H1 (cell line): ENCODE data around the gene DVL1. TPM values are rescaled to one million over a fixed set of nuclear protein-coding genes. Genes with fewer than 3 reads are reported as not detected.

Experiments used
- CTCF ChIA-PET: fragments of 300-600 bp; sonication (Branson Sonifier 250); formaldehyde crosslinking; loops from one replicate; lab custom pipeline; 2021; ENCODE audit not compliant: partially characterized antibody; lab: Charles Lee
- POLR2A ChIA-PET: fragments of 300-600 bp; sonication (Branson Sonifier 250); formaldehyde crosslinking; loops from one replicate; lab custom pipeline; 2021; ENCODE audit warnings: inconsistent platforms; ENCODE audit not compliant: partially characterized antibody; lab: Charles Lee
- DNase-seq, 2 experiments: peaks; one replicate each; pipeline versions ENCODE4 v3.0.0 to v3.0.0-alpha.2; 2010 to 2022; ENCODE audit warnings: low spot score in 2 of 2, low read depth in 1 of 2, mixed read lengths in 1 of 2
- FAIRE-seq: peaks from 2 replicates; lab custom pipeline; 2011; peaks lifted over from hg19 to GRCh38; lab: Jason Lieb, UNC
- H2AFZ ChIP-seq: 2 replicates; pipeline ENCODE4 v1.8.1; 2012; ENCODE audit warnings: low read length, inconsistent platforms
- H2AK5ac ChIP-seq: 2 replicates; pipeline ENCODE4 v1.6.1; 2013; ENCODE audit warnings: low read depth, low read length
- H2BK120ac ChIP-seq: replicated peaks from 2 replicates; pipeline ENCODE3; 2013; ENCODE audit warnings: low read depth, low read length, inconsistent platforms
- H2BK12ac ChIP-seq: 2 replicates; pipeline ENCODE4 v1.6.1; 2013; ENCODE audit warnings: low read depth, low read length
- H2BK15ac ChIP-seq: 2 replicates; pipeline ENCODE4 v1.6.1; 2013; ENCODE audit warnings: low read length
- H2BK20ac ChIP-seq: 2 replicates; pipeline ENCODE4 v1.6.1; 2013; ENCODE audit warnings: low read length
- H2BK5ac ChIP-seq: 2 replicates; pipeline ENCODE4 v1.6.1; 2013; ENCODE audit warnings: low read depth, low read length
- H3K14ac ChIP-seq: 2 replicates; pipeline ENCODE4 v1.6.1; 2013; ENCODE audit warnings: inconsistent platforms; ENCODE audit not compliant: insufficient read length
- H3K18ac ChIP-seq: 2 replicates; pipeline ENCODE4 v1.6.1; 2013; ENCODE audit warnings: low read length; ENCODE audit errors: extremely low read depth
- H3K23ac ChIP-seq: 2 replicates; pipeline ENCODE4 v1.6.1; 2013; ENCODE audit warnings: inconsistent platforms; ENCODE audit not compliant: insufficient read length
- H3K23me2 ChIP-seq: 2 replicates; pipeline ENCODE4 v1.6.1; 2013; ENCODE audit warnings: low read depth, low read length
- H3K27ac ChIP-seq: 2 replicates; pipeline ENCODE4 v1.6.1; 2011; ENCODE audit warnings: low read depth, low read length, inconsistent platforms
- H3K27me3 ChIP-seq, 4 experiments: replicated peaks in 1 of 4; 1 replicate in 1 of 4; 2 replicates in 3 of 4; pipeline versions ENCODE4 v1.6.1 to v1.8.1; 2011 to 2013; ENCODE audit warnings: low read length in 3 of 4, mild to moderate bottlenecking in 3 of 4, inconsistent platforms in 2 of 4, mixed read lengths in 2 of 4, moderate library complexity in 1 of 4; ENCODE audit not compliant: control insufficient read depth in 3 of 4, insufficient read depth in 3 of 4; ENCODE audit errors: extremely low read depth in 1 of 4
- H3K36me3 ChIP-seq, 4 experiments: 2 replicates each; pipeline versions ENCODE4 v1.6.1 to v1.8.1; 2011 to 2013; ENCODE audit warnings: mild to moderate bottlenecking in 4 of 4, low read length in 3 of 4, moderate library complexity in 2 of 4, control low read depth in 1 of 4, inconsistent platforms in 1 of 4; ENCODE audit not compliant: insufficient read depth in 4 of 4, control insufficient read depth in 2 of 4
- H3K4ac ChIP-seq: replicated peaks from 2 replicates; pipeline ENCODE3; 2013; ENCODE audit warnings: low read length, low read depth, mixed read lengths, inconsistent platforms; ENCODE audit not compliant: insufficient read length
- H3K4me1 ChIP-seq, 4 experiments: replicated peaks in 1 of 4; 1 replicate in 1 of 4; 2 replicates in 3 of 4; pipeline versions ENCODE4 v1.6.1 to v1.8.1; 2011 to 2013; ENCODE audit warnings: low read length in 3 of 4, inconsistent platforms in 2 of 4, mixed read lengths in 1 of 4; ENCODE audit not compliant: insufficient read depth in 4 of 4, control insufficient read depth in 3 of 4
- H3K4me2 ChIP-seq, 2 experiments: 2 replicates each; pipeline versions ENCODE4 v1.6.1 to v1.8.1; 2011 to 2013; ENCODE audit warnings: low read depth in 2 of 2, low read length in 2 of 2, control low read depth in 1 of 2, inconsistent platforms in 1 of 2, mild to moderate bottlenecking in 1 of 2; ENCODE audit not compliant: insufficient read depth in 1 of 2
- H3K4me3 ChIP-seq, 4 experiments: fragments of 200-600, 300-600 bp in 1 of 4; sonication (generic), shearing (Covaris generic), sonication (Bioruptor Twin) in 1 of 4; 2 replicates each; pipeline versions ENCODE4 v1.5.1 to v1.8.1; 2011 to 2016; ENCODE audit warnings: low read length in 4 of 4, low read depth in 3 of 4, control low read depth in 2 of 4, inconsistent platforms in 2 of 4, mild to moderate bottlenecking in 2 of 4, mixed read lengths in 1 of 4, moderate library complexity in 1 of 4; ENCODE audit not compliant: insufficient read depth in 2 of 4; ENCODE audit errors: extremely low read depth in 1 of 4
- H3K56ac ChIP-seq: replicated peaks from 2 replicates; pipeline ENCODE3; 2013; ENCODE audit warnings: low read depth, mild to moderate bottlenecking, mixed read lengths, low read length, inconsistent platforms; ENCODE audit not compliant: insufficient read length
- H3K79me1 ChIP-seq: 2 replicates; pipeline ENCODE4 v1.6.1; 2013; ENCODE audit warnings: low read depth, low read length, control low read depth
- H3K79me2 ChIP-seq, 2 experiments: 2 replicates each; pipeline versions ENCODE4 v1.6.1 to v1.8.1; 2012 to 2013; ENCODE audit warnings: low read length in 2 of 2, mild to moderate bottlenecking in 2 of 2, inconsistent platforms in 1 of 2; ENCODE audit not compliant: insufficient read depth in 2 of 2, control insufficient read depth in 1 of 2
- H3K9ac ChIP-seq, 4 experiments: replicated peaks in 1 of 4; 1 replicate in 1 of 4; 2 replicates in 3 of 4; pipeline versions ENCODE4 v1.6.1 to v1.8.1; 2011 to 2013; ENCODE audit warnings: low read depth in 3 of 4, low read length in 3 of 4, control low read depth in 2 of 4, mild to moderate bottlenecking in 2 of 4, moderate library complexity in 2 of 4, inconsistent platforms in 1 of 4; ENCODE audit errors: extremely low read depth in 1 of 4
- H3K9me3 ChIP-seq, 2 experiments: 2 replicates each; pipeline versions ENCODE4 v1.6.1 to v1.8.1; 2012 to 2013; ENCODE audit warnings: mild to moderate bottlenecking in 2 of 2, moderate library complexity in 2 of 2, control low read depth in 1 of 2, inconsistent platforms in 1 of 2, low read depth in 1 of 2, low read length in 1 of 2, mixed read lengths in 1 of 2; ENCODE audit not compliant: insufficient read depth in 2 of 2
- H4K20me1 ChIP-seq, 2 experiments: replicated peaks in 1 of 2; 2 replicates each; pipeline versions ENCODE3 to v1.8.1; 2011 to 2013; ENCODE audit warnings: inconsistent platforms in 2 of 2, low read length in 2 of 2, mild to moderate bottlenecking in 1 of 2; ENCODE audit not compliant: insufficient read depth in 2 of 2, control insufficient read depth in 1 of 2
- H4K5ac ChIP-seq: 2 replicates; pipeline ENCODE4 v1.6.1; 2013; ENCODE audit warnings: low read length, low read depth, mixed read lengths, inconsistent platforms; ENCODE audit not compliant: insufficient read length
- H4K8ac ChIP-seq: 2 replicates; pipeline ENCODE4 v1.8.0; 2013; ENCODE audit warnings: mild to moderate bottlenecking, moderate library complexity, low read length, inconsistent platforms; ENCODE audit not compliant: insufficient read depth; ENCODE audit errors: extremely low read depth
- H4K91ac ChIP-seq: replicated peaks from 2 replicates; pipeline ENCODE3; 2013; ENCODE audit warnings: low read length, mixed read lengths, inconsistent platforms; ENCODE audit not compliant: insufficient read length
- ASH2L ChIP-seq: fragments of 200-600, 300-600 bp; sonication (generic); IDR thresholded peaks from one replicate; pipeline ENCODE4 v1.7.1; 2017; ENCODE audit warnings: low read length
- CBX8 ChIP-seq: fragments of 300-800, 300-1000 bp; sonication (generic); IDR thresholded peaks from 2 replicates; pipeline ENCODE4 v1.7.1; 2016; ENCODE audit warnings: low read depth, low read length, borderline replicate concordance
- CEBPB ChIP-seq: IDR thresholded peaks from 2 replicates; pipeline ENCODE4 v1.6.1; 2012; ENCODE audit warnings: low read depth, low read length
- FOSL1 ChIP-seq: IDR thresholded peaks from 2 replicates; pipeline ENCODE4 v1.6.1; 2011; ENCODE audit warnings: mild to moderate bottlenecking, low read depth, low read length, moderate library complexity; ENCODE audit not compliant: insufficient read depth
- HDAC2 ChIP-seq, 2 experiments: fragments of 300-600 bp in 1 of 2; sonication (generic) in 1 of 2; IDR thresholded peaks; 2 replicates each; pipeline ENCODE4 v1.6.1; 2011 to 2012; ENCODE audit warnings: low read depth in 2 of 2, low read length in 2 of 2, mild to moderate bottlenecking in 2 of 2, moderate library complexity in 2 of 2, borderline replicate concordance in 1 of 2, inconsistent platforms in 1 of 2
- MAFK ChIP-seq: IDR thresholded peaks from 2 replicates; pipeline ENCODE4 v1.6.1; 2012; ENCODE audit warnings: low read depth, mild to moderate bottlenecking, improper control_type of control experiment, low read length
- RXRA ChIP-seq: IDR thresholded peaks from 2 replicates; pipeline ENCODE4 v1.6.1; 2011; ENCODE audit warnings: low read depth, mild to moderate bottlenecking, low read length, moderate library complexity; ENCODE audit not compliant: insufficient read depth
- SIN3A ChIP-seq, 2 experiments: IDR thresholded peaks in 1 of 2; conservative IDR thresholded peaks in 1 of 2; 2 replicates each; pipeline ENCODE4 v1.6.1; 2011 to 2012; ENCODE audit warnings: low read length in 2 of 2, improper control_type of control experiment in 1 of 2, low read depth in 1 of 2, mild to moderate bottlenecking in 1 of 2
- SUZ12 ChIP-seq: fragments of 200-600 bp; sonication (generic); IDR thresholded peaks from 2 replicates; pipeline ENCODE4 v1.6.1; 2012; ENCODE audit warnings: mild to moderate bottlenecking, inconsistent platforms, low read length, moderate library complexity, mixed read lengths
- WGBS, 2 experiments: shearing (Covaris generic) in 1 of 2; methylation state at CpG; one replicate each; pipeline versions ENCODE4 v1.1.6 to v1.1.7; 2013 to 2015; ENCODE audit warnings: low lambda C conversion rate in 2 of 2, mixed read lengths in 2 of 2, inconsistent platforms in 1 of 2, low coverage in 1 of 2, missing lambda C conversion rate in 1 of 2; ENCODE audit not compliant: insufficient replicate concordance in 2 of 2, insufficient coverage in 1 of 2, insufficient read length in 1 of 2; ENCODE audit errors: extremely low coverage in 1 of 2, missing lambda C conversion rate in 1 of 2; 5-methylcytosine and 5-hydroxymethylcytosine counted together
- polyA plus RNA-seq, 7 experiments: library from polyadenylated mRNA; depleted of rRNA in 3 of 7; stranded (reverse) in 5 of 7; unstranded in 2 of 7; fragments of >200 nt in 5 of 7; fragments of 200-250 nt in 2 of 7; gene quantifications; 1 replicate in 5 of 7; 2 replicates in 1 of 7; 4 replicates in 1 of 7; pipeline versions ENCODE4 v1.2.1 to v1.2.3, GENCODE V29; 2011 to 2013; ENCODE audit warnings: missing spikeins in 2 of 7, mixed read lengths in 2 of 7
- total RNA-seq: library from RNA; stranded (reverse); fragmentation: NEBNext Ultra II Directional; extraction: Animal tissue kit (Norgen Biotek cat#: 25700); gene quantifications from 2 replicates; pipeline ENCODE4 v1.2.1, GENCODE V29; 2021

Gene DVL1
- total and polyA plus RNA-seq, 2 of the 8 experiments (the other 6 are each of a cell fraction or from before 2014, with no cell fraction given), result 39.4 to 58.9 TPM

DNA sequence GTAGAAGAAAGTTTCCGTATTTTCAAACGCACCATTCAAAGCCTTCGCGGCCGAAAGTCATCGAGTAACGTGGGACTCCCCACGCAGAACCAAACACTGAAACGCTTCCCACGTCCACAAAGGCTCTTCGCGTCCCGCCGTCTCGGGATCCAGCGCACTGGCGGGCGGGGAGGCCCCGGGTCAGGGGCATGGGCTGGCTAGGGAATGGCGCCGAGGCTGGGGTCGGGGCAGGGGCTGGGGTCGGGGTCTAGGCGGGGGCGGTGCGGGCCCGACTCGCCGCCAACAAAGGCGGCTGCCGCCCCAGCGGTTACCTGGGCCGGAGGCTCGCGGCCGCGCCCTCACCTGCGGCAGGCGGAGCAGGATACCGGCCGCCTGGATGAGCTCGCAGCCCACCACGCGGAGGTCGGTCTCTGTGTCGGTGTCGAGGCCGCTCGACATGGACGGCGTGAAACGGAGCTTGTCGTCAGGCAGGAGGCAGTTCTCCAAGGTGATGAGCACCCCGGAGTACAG, 49.5 kb upstream of the DVL1 start:
- Histone ChIP-seq H3K36me3 (peaks cover 31 to 65% (median 45%) of the 10 kb centered on the region in 4 experiments), H3K56ac (peak overlapping the region; percentile 50), H2BK15ac (no peak overlapping the region; the same call in 1 of the 2 replicates), H3K4me2 (peak overlapping the region; percentile 81 to 89), H2AFZ (no peak overlapping the region), H3K27me3 (no peaks in the 10 kb centered on the region), H3K9ac (peak overlapping the region; percentile 87 to 97 (median 96)), H3K23ac (no peak overlapping the region), H3K79me1 (peaks cover 15% of the 10 kb centered on the region), H3K9me3 (no peaks in the 10 kb centered on the region), H3K27ac (peak overlapping the region; percentile 89), H3K4me1 (peaks cover 0 to 18% (median 13%) of the 10 kb centered on the region in 4 experiments; a peak in 6 of 7 replicates), H3K14ac (no peak overlapping the region), H2BK5ac (peak overlapping the region; percentile 87), H4K8ac (peak overlapping the region; percentile 96; the same call in 1 of the 2 replicates), H2BK12ac (no peak overlapping the region), H2BK120ac (no peak overlapping the region), H3K23me2 (peaks cover 17% of the 10 kb centered on the region), H2BK20ac (no peak overlapping the region), H4K20me1 (peaks cover 10 to 21% of the 10 kb centered on the region in 2 experiments), H3K79me2 (peaks cover 6 to 49% of the 10 kb centered on the region in 2 experiments; a peak in 3 of 4 replicates), H3K18ac (no peak overlapping the region; the same call in 1 of the 2 replicates), H4K5ac (peak overlapping the region; percentile 40), H3K4me3 (peak overlapping the region; percentile 93 to 95 (median 94)), H4K91ac (peak overlapping the region; percentile 95), H3K4ac (no peak overlapping the region), H2AK5ac (0 out of 2 replicates have a peak overlapping the region, but pooled peaks have one; percentile 10)
- CTCF ChIA-PET, result interaction anchor here (0.7 to 3.1 kb wide), 10 partner anchors 10 to 94 kb away, joined by 3 to 19 read pairs (median 4); partner anchors contain the start of gene AURKAIP1
- no peak for DNase-seq
- POLR2A ChIA-PET, result interaction anchor here (0.6 to 33.4 kb wide), 21 partner anchors 2 to 145 kb away, joined by 3 to 719 read pairs (median 4); partner anchors contain the start of genes ANKRD65, AURKAIP1, CCNL2 and MRPL20
- 1% methylated on average over 26 of the region's 54 CpGs; no CpG with 5 or more reads in 1 of the 2 experiments for WGBS, 2 experiments
- TF ChIP-seq CEBPB (no peak), FOSL1 (no peak), CBX8 (no peak), RXRA (no peak), MAFK (no peak), ASH2L (peak; percentile 42), SUZ12 (no peak), SIN3A (conservative IDR thresholded peaks at IDR 0.05 in 1 of 2, IDR thresholded peaks at IDR 0.05 in 1 of 2; ENCODE audit: low read depth in 1 of 2, low read length in 2 of 2) (0 out of 4 replicates have a peak, but pooled peaks of 1 of the 2 experiments have one; percentile 26), HDAC2 (IDR thresholded peaks at IDR 0.05; ENCODE audit: borderline replicate concordance in 1 of 2, low read depth in 2 of 2, low read length in 2 of 2) (0 out of 4 replicates have a peak, but pooled peaks of 1 of the 2 experiments have one; percentile 8)
- no peak for FAIRE-seq
